Gastrocnemius medialis (tissue), 4 donors: ENCODE results near the gene ASB15.

Experiments used
- CTCF ChIP-seq, 5 experiments: fragments of 450-650 bp in 3 of 5; fragments of 200-600 bp in 2 of 5; sonication (generic) in 2 of 5; IDR thresholded peaks in 4 of 5; conservative IDR thresholded peaks in 1 of 5; 1 replicate in 4 of 5; 2 replicates in 1 of 5; pipeline ENCODE4 v1.5.1; 2016 to 2019; ENCODE audit warnings: antibody characterized with exemption in 5 of 5, mild to moderate bottlenecking in 3 of 5, moderate library complexity in 3 of 5
- POLR2A ChIP-seq, 2 donors: fragments of 450-650 bp; IDR thresholded peaks; one replicate each; pipeline ENCODE4 v1.6.1; 2017; ENCODE audit warnings: antibody characterized with exemption in 2 of 2, mild to moderate bottlenecking in 2 of 2, moderate library complexity in 2 of 2

- no peak for TF ChIP-seq CTCF (IDR thresholded peaks at IDR 0.05 in 4 of 5, conservative IDR thresholded peaks at IDR 0.05 in 1 of 5)
- TF ChIP-seq POLR2A (IDR thresholded peaks at IDR 0.05): peak; percentile 21 to 57
These were observed 7.6 kb downstream of the ASB15 start for GRCh38 chr7:123608991-123609882.
